GM12873 (cell line): Measurements from ENCODE around the gene ZNF681.

Experiments used
- TF ChIP-seq, protein P1 (sequence below): IDR thresholded peaks from 2 replicates; pipeline ENCODE4 v1.5.1; 2012; ENCODE audit warnings: low read depth, mild to moderate bottlenecking, moderate library complexity, low read length, control low read depth; ENCODE audit not compliant: insufficient read depth; ENCODE audit errors: missing control alignments

The ZNF681 gene

GRCh38 chr19:23758187-23759074 is at the start of gene ZNF681:
Gene ZNF681 (minus strand): TSS chr19:23758891. CDS start chr19:23758749, 142 bp downstream.
- TF ChIP-seq, protein P1, sequence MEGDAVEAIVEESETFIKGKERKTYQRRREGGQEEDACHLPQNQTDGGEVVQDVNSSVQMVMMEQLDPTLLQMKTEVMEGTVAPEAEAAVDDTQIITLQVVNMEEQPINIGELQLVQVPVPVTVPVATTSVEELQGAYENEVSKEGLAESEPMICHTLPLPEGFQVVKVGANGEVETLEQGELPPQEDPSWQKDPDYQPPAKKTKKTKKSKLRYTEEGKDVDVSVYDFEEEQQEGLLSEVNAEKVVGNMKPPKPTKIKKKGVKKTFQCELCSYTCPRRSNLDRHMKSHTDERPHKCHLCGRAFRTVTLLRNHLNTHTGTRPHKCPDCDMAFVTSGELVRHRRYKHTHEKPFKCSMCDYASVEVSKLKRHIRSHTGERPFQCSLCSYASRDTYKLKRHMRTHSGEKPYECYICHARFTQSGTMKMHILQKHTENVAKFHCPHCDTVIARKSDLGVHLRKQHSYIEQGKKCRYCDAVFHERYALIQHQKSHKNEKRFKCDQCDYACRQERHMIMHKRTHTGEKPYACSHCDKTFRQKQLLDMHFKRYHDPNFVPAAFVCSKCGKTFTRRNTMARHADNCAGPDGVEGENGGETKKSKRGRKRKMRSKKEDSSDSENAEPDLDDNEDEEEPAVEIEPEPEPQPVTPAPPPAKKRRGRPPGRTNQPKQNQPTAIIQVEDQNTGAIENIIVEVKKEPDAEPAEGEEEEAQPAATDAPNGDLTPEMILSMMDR: peak; percentile 29

GRCh38 chr19:23804676-23805075 is 46.0 kb upstream of the ZNF681 start:
- TF ChIP-seq, protein P1: no peak

- TF ChIP-seq, protein P1: no peak
Observed at GRCh38 chr19:23802290-23802689, 43.6 kb upstream of the ZNF681 start.

DNA sequence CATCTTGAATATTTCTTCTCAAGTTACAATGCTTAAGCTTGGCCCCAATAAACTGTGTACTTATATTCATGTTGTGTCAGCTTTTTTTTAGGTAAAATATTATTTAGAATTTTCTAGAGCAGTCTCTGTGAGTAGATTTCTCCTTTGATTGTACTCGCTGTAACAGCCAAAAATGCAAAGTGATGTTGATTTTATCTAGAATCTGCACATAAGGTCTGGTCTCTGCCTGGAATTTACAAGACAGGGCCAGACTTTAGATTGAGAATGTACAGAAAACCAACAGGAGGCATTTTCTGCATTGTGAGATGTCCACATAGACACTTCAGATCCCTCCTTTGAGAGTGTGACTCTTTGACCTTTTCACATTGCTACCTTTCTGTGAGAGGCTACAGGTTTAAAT is 43.1 kb upstream of the ZNF681 start:
- TF ChIP-seq, protein P1: no peak

- TF ChIP-seq, protein P1: no peak
Observed at GRCh38 chr19:23800868-23801267, 42.2 kb upstream of the ZNF681 start.

- TF ChIP-seq, protein P1: no peak
Observed at GRCh38 chr19:23800271-23800670, 41.6 kb upstream of the ZNF681 start.

- TF ChIP-seq, protein P1: no peak
Observed at GRCh38 chr19:23799321-23799720, 40.6 kb upstream of the ZNF681 start.
